CD4-positive, alpha-beta T cell treated with Interleukin-10 for 1 hour (primary cell): ENCODE data around the gene ZBTB7B.

Source experiments
- DNase-seq: peaks from one replicate; pipeline ENCODE4 v3.0.0-alpha.2; 2020

ZBTB7B gene

GRCh38 chr1:155063550-155064110, 61.0 kb downstream of the ZBTB7B start, which contains the start of gene EFNA4:
EFNA4 (plus strand) TSS chr1:155063740; CDS start chr1:155063824, 84 bp downstream.
- peak; percentile 88 for DNase-seq

DNA sequence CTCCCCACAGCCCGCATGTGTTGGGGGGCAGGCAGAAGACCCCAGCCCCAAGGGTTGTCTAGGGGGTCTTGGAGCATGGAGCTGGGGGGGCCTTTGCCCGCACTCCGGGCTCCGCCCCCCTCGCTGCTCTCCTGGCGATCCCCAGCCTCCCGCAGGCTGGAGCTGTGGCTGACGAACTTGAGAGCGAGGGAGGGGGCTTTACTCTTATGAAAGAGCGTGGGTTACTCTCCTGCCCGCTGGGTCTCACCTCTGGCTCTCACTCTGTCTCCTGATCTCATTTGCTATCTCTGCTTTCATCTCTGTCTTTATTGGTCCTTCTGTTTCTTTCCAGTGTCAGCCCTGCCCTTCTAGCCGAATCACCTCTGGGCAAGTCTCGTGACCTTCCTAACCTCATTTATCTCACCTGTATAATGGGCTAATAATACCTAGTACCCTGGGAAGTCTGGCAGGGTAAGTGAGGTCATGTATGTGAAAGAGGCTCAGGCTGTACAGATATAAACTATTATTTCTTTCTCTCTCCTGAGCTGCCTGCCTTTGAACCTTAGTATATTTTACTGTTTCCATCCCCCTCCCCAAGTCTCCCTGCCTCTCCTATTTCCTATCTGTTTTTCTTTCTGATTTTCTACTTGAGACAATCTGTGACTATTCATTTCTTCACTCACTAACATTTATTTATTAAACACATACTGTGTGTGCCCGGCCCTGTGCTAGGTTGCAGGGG, 61.7 kb downstream of the ZBTB7B start:
- DNase-seq, result peak; percentile 46

DNA sequence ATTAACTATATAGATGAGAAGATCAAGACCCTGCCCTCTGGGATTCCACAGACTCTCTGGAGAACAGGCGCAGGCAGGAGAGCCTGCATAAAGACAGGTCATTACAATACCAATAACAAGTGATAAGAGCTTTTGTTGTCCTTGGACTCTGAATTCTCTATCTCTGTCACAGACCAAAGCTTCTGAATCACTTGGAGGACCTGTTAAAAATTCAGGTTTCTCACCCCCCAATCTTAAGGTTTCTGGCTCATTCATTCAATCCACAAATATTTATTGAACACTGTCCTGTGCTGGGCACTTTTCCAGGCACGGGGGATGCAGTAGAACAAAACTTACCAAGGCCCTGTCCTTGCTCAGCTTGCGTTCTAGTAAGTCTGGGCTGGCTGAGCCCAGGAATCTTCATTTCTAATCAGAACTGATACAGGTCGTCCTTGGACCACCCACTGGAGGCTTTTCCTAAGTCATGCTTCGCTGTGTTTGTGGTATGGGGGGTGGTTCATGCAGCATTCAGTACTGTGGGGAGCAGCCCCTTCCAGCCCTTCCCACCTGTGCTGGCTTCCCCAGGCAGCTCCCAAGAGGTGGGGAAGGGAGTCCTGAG, 62.3 kb downstream of the ZBTB7B start:
- DNase-seq, result no peak

GRCh38 chr1:155066777-155067176, 64.2 kb downstream of the ZBTB7B start:
- no peak for DNase-seq
